Stomach (tissue), 4 donors: ENCODE results near the gene CCDC12.

Experiments used
- EP300 ChIP-seq: sonication (generic); formaldehyde crosslinking; IDR thresholded peaks from one replicate; pipeline ENCODE4 v1.6.1; 2017; ENCODE audit warnings: antibody characterized with exemption
- TF ChIP-seq, protein P1 (sequence below), 7 experiments: fragments of 450-650 bp in 4 of 7; fragments of 200-600 bp in 3 of 7; sonication (generic) in 3 of 7; IDR thresholded peaks; one replicate each; pipeline ENCODE4 v1.5.1; 2016 to 2019; ENCODE audit warnings: antibody characterized with exemption in 7 of 7, control low read depth in 2 of 7, mild to moderate bottlenecking in 1 of 7

DNA sequence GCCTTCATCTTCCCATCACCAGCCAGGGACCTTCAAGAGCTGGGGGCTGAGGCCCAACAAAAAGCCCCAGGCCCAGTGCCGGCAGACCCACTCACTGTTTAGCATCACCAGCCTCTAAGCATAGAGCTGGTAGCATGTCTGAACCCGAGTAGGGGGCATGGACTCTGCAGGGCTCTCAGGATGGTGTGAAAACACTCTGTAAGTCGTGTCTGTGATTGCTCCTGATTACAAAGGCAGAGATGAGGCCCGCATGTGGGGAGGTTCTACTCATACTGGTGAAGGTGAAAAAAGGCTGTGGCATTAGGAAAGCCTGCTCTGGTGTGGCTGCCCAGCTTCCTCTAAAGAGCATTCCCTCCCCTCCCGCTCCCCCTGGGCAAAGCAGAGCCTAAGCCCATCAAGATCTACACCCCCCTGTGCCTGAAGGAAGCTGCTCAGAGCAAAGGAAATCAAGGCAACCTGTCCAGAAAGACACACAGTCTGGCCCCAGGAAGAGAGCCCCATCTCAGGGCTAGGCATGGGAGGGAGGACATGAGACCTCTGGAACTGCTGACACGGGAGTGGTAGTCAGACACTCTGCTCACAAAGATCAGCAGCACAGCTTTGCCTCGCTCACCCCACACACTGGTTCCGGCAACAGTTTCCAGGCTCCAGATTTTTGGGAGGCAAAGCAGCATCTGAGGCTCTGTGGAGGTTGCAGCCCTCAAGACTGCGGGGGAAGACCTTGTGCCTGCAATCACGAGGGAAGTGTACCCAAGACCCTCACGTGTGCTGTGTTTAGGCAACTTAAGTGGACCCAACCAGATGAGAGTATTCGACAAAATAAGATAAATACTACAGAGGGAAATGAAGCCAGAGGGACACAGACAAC, 36.7 kb downstream of the CCDC12 start:
- TF ChIP-seq, protein P1, sequence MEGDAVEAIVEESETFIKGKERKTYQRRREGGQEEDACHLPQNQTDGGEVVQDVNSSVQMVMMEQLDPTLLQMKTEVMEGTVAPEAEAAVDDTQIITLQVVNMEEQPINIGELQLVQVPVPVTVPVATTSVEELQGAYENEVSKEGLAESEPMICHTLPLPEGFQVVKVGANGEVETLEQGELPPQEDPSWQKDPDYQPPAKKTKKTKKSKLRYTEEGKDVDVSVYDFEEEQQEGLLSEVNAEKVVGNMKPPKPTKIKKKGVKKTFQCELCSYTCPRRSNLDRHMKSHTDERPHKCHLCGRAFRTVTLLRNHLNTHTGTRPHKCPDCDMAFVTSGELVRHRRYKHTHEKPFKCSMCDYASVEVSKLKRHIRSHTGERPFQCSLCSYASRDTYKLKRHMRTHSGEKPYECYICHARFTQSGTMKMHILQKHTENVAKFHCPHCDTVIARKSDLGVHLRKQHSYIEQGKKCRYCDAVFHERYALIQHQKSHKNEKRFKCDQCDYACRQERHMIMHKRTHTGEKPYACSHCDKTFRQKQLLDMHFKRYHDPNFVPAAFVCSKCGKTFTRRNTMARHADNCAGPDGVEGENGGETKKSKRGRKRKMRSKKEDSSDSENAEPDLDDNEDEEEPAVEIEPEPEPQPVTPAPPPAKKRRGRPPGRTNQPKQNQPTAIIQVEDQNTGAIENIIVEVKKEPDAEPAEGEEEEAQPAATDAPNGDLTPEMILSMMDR (IDR thresholded peaks at IDR 0.05), result no peak
- TF ChIP-seq EP300, result no peak
